GM19463 (cell line): Measurements from ENCODE around the gene ANG.

Source experiments
- ATAC-seq: cut with Tn5 transposase; IDR thresholded peaks from one replicate; pipeline ENCODE4 v1.9.1; 2021; ENCODE audit warnings: mild to moderate bottlenecking, moderate library complexity; ENCODE audit not compliant: unreplicated experiment

ANG gene

DNA sequence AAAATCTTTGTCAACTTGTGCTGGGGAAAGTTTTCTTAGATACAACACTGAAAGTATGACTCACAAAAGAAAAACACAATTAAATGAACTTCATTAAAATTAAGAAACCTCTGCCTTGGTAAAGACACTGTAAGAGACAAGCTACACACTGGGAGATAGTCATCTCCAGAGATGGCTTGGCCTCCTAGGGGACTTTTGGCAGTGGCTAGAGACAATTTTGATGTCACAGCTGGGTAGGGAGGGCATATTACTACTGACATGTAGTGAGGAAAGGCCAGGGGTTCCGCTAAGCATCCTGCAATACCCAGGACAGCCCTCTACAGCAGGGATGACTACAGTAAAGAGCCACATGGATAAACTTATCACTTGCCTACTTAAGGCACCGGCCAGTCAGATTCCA is 12.9 kb upstream of the ANG start:
- peak; percentile 69 for ATAC-seq

DNA sequence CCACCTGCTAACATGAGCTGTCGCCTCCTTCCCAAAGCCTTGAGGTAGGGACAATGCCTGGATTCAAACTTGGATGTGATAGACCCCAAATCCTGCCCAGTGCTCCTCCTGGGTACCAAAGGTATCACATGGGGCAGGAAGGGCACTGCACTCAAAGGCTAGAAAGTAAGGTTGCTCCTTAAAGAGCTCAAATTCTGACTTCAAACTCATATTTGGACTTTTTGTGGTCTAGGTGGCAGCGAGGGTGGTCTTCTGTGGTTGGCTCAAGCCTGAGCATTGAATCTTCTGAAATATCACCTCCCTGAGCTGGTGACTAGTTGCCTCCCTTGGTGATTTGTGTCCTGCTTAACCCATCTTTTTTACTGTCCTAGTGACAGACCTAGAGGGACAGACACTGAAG is 12.5 kb upstream of the ANG start:
- no peak for ATAC-seq

DNA sequence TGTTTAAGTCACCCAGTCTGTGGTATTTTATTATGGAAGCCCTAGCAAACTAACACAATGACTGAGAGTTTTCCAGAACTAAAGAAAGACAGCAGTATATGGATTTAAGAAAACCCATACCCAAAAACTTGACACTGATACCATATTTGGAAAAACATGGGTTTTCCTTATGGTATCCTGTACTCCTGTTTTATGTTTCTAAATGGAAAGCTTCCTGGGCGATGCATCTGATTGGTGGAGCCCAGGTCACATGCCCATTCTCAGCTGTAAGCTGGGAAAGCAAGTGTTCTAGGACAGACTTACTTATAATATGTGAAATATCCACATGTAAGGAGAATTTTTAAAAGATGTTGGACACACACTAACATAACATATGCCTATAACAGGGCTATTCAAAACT is 8.7 kb upstream of the ANG start:
- no peak for ATAC-seq

DNA sequence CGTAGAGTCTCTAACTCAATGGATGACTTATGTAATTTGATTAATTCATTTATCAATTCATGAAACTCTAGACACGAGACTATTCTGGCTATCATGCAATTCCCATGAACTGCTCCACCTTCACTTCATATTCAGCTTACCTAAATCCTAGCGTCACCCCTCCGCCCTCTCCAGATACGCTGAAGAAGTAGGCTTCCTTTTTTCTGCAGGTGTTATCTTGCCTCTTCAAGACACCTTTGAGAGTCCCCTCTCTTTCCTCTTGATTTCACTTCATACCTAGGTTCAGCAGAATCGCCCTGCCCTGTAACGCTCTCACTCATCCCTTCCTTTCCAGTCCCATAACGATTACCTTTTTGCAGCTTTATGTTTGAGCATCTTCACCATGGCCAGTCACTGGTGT is 8.2 kb upstream of the ANG start:
- no peak for ATAC-seq

DNA sequence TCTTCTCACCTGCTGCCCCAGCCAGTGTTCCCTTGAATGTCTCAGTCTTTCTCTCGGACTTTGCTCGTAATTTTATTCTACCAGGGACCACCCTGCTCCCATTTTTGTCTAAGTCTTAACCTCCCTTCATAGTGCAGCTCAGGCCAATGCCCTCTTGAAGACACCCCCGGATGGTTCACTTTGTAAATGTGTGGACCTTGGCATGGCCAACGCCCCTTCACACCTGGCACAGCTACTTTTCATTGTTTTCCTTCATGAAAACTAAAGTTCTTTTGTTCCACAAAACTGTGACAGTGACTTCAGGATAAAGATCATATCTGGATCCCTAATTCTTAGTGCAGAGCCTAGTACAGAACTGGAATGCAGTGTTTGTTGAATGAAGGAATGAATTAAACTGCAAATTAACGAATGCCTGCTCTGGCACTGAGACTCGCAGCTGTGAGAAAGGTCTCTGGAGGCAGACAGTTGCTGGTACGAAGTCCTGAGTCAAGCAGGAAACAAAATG is 7.7 kb upstream of the ANG start:
- ATAC-seq = no peak

DNA sequence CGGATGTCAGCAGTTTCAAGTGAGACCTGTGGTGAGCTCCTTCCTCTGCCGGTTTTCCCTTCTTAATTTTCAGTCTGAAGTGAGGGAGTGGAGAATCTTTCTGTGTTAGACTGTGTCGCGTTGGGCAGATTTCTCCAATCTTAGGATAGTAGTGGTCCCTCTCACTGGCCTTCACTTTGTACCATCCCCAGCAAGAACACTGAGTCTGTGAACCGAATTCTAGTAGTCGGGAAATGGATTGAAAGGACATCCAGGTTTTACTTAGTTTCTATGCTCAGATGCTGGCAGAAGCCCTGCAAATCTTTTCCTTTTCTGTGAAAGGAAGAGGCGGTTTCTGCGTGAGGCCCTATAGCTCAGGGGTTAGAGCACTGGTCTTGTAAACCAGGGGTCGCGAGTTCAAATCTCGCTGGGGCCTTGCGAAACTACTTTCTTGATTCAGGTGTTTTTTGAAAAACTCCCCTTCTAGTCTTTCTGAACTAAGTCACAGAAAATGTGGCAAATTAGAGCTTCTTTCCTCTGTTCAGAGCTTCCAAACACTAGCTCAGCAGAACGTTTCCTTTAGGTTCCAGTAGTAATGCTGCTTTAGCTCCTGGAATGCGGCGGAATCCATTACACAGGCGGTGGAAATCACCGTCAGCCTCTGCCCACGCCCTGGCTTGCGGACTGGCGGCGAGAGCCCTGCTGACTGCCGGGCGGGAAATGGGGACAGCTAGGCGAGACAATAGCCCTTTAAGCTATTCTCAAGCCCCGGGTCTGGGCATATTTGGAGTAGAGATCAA is 7.0 kb upstream of the ANG start:
- no peak for ATAC-seq

DNA sequence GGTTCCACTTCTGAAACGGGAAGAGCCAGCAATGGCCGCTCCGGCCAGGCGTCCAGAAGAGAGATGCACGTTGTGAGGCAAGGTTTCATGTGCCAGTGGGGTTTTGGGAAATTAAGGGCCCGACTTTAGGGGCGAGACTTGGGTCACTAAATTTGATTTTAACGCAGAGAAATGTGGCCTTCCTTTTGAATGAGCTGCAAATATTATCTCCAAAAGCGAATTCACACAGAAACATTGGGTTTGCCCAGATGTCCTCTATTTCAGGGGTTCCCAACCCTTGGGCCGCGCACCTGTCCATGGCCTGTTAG is 6.5 kb upstream of the ANG start:
- ATAC-seq = no peak

DNA sequence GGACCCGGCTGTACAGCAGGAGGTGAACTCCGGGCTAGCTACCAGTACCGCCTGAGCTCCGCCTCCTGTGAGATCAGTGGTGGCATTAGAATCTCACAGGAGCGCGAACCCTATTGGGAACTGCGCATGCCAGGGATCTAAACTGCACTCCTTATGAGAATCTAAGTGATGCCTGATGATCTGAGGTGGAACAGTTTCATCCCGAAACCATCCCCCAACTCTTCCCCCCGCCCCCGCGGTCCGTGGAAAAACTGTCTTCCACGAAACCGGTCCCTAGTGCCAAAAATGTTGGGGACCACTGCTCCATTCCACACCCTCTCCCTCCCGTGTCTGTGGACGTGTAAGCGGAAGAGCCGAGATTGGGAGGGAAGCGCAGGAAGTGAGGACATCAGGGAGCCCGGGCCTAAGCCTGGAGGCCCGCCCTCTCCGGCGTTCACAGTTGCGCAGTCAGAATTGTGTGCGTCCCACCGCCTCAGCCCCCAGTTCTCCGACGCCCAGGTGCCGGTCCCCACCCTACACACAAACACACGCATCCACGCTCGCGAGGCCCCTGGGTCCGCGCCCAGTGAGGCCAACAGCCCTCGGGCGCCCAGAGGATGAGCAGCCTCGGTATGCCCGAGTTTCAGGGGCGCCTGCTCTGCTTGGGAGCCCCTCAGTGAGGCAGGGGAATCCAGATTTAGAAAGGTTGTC is 6.0 kb upstream of the ANG start:
- ATAC-seq = peak; percentile 47

DNA sequence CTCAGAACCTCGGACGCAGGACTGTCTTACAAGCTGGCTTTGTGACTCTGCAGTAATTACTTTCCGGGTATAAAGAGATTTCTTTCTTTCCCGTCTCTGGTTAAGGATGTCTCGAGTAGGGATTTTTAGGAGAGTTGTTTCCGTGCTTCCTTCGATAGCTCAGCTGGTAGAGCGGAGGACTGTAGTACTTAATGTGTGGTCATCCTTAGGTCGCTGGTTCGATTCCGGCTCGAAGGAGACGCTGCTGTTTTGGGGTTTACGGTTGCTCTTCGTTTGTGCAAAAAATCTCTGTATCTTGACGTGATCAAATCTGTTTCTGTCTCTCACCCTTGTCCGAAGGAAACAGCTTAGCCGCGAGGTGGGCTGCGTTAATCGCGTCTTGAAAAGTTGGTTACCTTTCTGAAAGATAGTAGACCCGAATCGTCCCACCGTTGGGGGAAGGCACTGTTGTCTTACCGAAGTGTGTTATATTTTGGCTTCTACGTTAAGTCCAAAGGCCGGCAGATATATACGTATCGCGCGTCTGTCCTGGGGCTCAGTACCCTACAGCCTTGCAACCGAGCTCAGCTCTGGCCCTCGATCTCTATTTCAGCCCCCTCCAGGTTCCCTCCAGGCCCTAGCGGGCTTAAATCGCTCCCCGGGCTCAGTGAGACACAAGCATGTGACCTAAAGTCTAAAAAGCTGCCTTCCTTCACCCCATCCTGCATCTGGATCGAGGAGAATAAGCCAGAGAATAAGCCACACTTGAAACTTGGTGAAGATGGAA is 5.3 kb upstream of the ANG start:
- ATAC-seq = peak; percentile 23

DNA sequence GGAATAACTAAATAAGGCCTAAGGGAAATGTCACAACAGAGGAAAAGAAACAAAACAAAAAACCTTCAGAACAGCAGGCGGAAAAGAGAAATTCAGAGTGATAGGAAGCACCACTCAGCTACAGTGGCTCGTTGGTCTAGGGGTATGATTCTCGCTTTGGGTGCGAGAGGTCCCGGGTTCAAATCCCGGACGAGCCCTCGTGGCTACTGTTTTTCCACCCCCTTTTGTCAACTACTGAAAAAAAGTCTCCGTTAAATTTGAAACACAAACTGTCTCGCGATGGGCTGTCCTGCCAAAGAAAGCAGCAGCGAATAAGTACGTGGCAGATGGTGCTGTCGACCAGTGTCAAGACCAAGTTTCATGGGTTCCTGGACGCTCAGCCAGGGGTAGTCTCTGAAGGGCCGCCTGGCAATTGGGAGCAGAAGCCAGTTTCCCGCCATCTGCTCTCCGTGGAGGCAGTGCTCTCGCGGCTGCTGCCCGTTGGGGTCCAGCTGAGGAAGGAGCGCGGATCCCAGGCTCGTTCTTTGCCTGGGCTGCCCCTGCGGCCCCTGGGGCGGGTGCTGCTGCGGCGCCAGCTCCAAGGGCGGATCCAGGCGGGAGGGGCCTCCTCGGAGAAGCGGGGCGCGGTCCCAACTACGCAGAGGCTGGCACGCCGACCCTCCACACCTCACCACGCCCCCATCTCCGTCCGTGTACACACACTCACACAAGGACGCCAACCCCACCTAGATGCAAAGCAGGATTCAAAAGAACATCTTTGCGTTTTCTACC is 4.5 kb upstream of the ANG start, which contains the start of gene RNASE4:
Gene RNASE4 (plus strand): TSS at position 670 of the 771 bp plus-strand sequence. CDS start 14,812 bp downstream, outside the sequence.
- ATAC-seq = peak; percentile 22

DNA sequence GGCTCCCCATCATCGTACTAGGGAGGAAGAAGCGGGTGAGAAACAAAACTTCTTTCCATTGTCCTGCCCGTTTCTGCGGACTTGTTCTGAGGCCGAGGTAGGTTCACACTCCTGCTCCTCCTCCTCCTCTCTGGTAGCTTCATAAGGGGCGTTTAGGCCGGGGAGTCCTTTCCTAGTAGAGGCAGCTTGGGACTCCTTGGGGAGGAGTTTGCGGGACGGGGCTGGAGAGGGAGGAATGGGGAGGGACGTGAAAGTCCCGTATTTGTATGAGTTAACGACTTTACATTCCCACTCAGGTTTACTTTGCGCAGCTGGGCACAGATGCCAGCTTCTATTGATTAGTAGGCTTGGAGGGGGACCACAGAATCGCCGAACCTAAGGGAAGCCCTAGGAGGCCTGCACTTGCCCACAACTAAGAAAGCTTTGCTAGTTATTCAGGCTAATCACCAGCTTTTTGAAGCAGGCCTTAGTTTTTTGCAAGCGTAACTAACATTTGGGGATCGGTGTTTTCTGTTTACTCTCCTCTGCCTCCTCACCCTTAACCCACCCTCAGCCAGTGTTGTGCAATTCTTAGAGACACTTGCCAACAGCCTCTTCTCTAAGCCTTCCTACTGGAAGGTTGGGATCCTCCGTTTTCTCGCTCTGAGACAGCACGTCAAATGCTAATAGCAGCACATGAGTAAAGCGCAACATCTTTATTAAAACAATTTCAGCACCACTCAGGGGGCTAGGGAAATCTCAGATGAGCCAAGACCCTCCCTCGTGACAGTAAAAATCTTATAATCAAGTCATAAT is 3.7 kb upstream of the ANG start:
- no peak for ATAC-seq

DNA sequence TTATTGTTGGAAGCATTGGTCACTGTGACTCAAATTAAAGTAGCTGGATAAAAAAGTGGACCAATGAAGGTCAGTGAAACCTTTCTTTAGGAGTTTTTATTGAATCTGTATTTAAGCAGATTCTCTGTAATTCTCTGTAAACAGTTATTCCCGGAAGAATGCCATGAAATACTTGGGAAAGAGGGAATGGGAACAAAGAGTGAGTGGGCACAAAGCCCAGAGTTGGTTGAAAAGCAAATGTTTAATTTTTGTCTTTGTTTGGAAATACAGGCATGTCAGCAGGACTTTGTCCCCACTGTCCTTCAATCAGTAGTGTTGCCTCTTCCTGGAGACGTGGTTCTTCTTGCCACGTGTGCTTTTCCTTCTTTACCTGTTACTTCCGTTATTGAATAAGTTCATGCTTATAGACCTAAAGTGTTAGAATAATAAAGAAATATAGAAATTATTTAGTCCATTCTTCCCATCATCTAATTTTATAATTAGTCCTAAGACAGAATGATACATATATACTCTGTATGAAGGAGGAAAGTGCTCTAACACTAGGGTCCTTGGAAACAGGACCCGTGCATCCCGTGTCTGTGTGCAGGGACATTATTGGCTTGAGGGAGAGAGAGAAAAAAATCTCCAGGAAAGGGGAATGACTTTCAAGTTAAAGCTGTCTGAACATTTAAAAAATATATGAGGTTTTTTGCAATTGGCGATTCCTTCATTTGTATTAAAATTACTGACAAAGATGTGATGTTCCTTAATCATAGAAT is 2.0 kb upstream of the ANG start:
- no peak for ATAC-seq

DNA sequence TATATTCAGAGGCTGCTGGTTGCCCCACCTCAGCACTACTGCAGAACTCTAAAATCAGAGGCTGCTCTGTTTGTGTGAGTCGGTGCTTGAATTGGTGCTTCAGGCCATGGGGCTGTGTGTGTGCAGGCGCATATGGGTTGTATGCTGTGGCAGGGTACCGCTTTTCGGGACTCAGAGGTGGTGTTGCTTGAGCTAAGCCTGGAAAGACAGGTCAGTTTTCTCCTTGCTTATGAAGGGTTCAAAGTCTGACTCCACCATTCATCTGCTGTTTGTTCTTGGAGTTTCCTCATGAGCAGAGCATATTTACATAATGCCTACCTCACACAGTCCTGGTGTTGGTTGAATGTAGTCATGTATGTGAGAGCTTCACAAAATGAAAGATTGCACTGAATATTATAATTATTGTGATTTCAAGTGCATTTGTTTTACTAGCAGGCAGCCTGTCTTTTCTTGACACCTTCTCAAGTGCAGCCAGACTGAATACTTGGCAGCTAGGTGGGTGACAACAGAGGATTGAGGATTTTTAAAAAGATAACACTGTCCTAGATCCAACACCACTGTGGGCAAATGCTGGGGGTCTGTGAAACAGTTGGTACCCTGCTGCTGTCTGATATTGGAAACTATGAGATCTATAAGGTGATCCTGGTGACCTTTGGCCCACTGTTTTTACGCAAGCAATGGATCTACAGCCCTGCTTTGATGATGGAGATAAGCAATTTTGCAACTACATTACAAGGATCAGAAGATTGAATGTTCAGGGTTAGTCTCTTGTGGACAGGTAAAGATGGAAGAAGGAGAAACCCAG is 1.0 kb upstream of the ANG start:
- ATAC-seq = no peak

DNA sequence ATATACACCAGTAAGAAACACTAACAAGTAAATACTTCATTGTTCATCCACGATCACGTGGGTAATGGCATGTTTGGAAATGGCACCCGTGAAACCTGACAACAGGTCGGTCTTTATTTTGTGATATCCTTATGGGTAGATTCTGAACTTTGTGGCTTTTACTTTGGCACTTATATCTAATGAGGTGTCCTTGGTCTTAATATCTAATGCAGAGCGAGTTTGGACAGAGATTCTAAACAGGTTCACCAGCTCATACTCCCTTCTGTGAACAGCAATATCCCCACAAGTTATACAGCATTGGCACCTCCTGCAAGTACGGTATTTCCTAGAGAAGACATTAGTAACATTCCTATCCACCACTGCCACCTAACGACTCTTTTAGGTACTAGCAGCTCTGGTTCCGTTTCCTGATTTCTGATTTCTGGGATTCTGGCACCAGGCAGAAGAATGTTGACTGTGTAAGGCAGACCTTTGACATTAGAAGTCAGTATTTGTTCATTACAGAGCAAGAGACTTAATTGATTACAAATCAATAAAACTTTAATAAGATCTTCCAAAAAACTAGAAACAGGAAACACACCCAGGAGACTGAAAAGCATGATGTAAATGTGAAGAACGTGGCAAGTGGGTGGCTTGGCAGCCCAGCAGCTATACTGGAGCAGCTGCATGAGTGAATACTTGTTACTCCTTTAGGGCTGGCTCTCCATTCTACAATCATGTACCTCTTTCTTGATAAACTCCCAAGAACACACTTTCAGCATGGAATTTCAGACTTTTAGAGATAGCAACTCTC is 2.5 kb downstream of the ANG start:
- ATAC-seq = peak; percentile 69

DNA sequence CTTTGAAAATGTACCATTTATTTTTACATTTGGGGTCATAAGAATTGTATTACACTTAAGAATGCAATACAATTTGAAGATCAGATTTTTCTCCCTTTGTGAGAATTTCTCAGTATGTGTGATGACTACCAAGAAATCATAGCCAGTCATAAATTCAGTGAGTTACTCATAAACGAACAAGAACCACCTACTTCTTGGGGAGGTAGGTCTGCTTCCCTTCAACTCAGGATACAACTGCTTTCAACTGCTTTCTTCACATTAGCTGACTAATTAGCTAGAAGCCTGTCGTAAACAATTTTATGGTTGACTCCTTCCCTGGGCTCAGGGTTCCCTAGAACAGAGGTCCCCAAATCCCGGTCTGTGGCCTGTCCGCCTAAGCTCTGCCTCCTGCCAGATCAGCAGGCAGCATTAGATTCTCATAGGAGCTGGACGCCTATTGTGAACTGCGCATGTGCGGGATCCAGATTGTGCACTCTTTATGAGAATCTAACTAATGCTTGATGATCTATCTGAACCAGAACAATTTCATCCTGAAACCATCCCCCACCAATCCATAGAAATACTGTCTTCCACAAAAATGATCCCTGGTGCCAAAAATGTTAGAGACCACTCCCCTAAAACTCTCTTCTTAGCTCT is 3.7 kb downstream of the ANG start:
- no peak for ATAC-seq

DNA sequence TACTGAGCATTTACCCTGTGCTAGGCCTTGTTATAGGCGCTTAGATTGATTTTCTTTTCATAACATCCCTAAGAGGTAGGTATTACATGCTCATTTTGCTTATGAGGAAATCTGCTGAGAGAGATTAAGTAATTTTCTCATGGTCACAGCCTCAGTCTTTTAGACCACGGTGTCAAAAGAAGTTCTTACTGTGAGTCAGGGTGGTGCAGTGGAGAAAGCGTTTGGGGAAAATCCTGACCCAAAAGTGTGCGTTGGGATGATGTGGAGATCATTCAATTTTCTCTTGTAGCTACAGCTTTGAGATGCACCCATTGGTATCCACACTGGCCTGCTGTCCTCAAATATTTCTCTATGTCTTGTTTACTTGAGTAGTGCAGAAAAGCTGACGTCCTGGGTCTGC is 8.2 kb downstream of the ANG start:
- ATAC-seq = no peak

DNA sequence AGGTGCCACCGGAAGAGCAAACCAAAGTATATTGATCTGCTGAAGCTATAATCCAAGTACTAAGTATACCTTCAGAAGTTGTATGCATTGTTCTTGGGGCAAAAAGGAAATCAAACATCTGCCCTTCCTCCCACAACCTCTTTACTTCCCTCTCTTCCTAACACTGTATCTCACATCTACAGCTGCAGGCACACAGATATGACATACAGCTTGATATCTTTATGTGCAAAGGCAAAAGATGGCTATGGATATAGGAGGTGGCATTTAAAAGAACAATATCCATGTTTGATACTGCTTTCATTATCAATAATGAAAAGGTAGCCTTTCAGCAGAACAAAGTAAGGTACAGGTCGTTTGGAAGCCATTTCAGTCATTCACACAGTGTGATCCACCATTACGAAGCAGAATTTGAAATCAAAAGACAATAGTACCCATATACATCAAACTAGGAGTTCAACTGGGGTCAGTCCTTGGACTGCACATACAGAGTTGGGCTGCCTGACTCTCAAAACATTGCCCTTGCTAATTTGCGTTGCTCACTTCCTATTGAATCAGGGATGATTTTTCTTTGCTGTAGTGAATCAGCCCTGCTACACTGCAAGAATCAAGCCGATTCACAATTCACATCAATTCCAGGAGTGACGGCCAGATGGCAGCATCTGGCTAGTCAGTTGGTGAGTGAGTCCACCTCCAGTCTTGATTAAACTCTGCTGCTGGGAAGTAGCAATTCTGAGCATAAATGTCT is 8.9 kb downstream of the ANG start:
- peak; percentile 45 for ATAC-seq
